Nasal cavity respiratory epithelium epithelial cell of viscerocranial mucosa (primary cell): ENCODE results near the gene ARFRP1. TPM values are rescaled to one million over a fixed set of nuclear protein-coding genes. Genes with fewer than 3 reads are reported as not detected.

Experiments
- total RNA-seq: library from RNA; depleted of rRNA; stranded (reverse); fragments of >200 nt; gene quantifications from 2 replicates; pipeline ENCODE4 v1.2.3, GENCODE V29; 2014

The ARFRP1 gene
- 28.7 and 51.0 TPM in 2 replicates for total RNA-seq

GRCh38 chr20:63707558-63708300 lies at the start of gene ARFRP1, which contains the start of gene ZGPAT:
Gene ARFRP1 (minus strand): TSS chr20:63707976. CDS start chr20:63707091, 885 bp downstream.
Gene ZGPAT (plus strand): TSS chr20:63708039. CDS start chr20:63708581, 542 bp downstream.

GRCh38 chr20:63739130-63740069 lies 31.6 kb upstream of the ARFRP1 start, which contains the start of gene SLC2A4RG:
Gene SLC2A4RG (plus strand): TSS chr20:63739776. CDS start chr20:63739913, 137 bp downstream.

GRCh38 chr20:63735859-63736718 lies 28.3 kb upstream of the ARFRP1 start, which contains the start of gene LIME1:
Gene LIME1 (plus strand): TSS chr20:63736664. CDS start chr20:63737550, 886 bp downstream.

GRCh38 chr20:63696628-63697356 lies 11.0 kb downstream of the ARFRP1 start, which contains the start of gene TNFRSF6B:
Gene TNFRSF6B (plus strand): TSS chr20:63696652. CDS start chr20:63696768, 116 bp downstream.

GRCh38 chr20:63657937-63658748 lies 49.6 kb downstream of the ARFRP1 start, which contains the start of gene RTEL1:
Gene RTEL1 (plus strand): TSS chr20:63658312. CDS start chr20:63659403, 1,091 bp downstream.

GRCh38 chr20:63653041-63653973 lies 54.5 kb downstream of the ARFRP1 start, which contains the start of gene STMN3:
Gene STMN3 (minus strand): TSS chr20:63653424. CDS start chr20:63653345, 79 bp downstream.

Other genes with a start within 250 kb of the ARFRP1 start
- gene KCNQ2, start 235.3 kb downstream of the ARFRP1 start, total RNA-seq, result under 0.01 TPM in 1 of 2 replicates, not detected in the other
- 1.0 and 1.4 TPM in 2 replicates for gene EEF1A2, start 208.9 kb downstream of the ARFRP1 start, total RNA-seq
- gene PPDPF, start 187.2 kb downstream of the ARFRP1 start, total RNA-seq, result 58.4 and 133 TPM in 2 replicates
- 35.2 and 51.9 TPM in 2 replicates for gene PTK6, start 170.6 kb downstream of the ARFRP1 start, total RNA-seq
- 0.14 and 0.34 TPM in 2 replicates for gene SRMS, start 160.2 kb downstream of the ARFRP1 start, total RNA-seq
- gene FNDC11, start 153.8 kb downstream of the ARFRP1 start, total RNA-seq, result 0.43 and 0.68 TPM in 2 replicates
- 33.5 and 51.0 TPM in 2 replicates for gene HELZ2, start 133.7 kb downstream of the ARFRP1 start, total RNA-seq
- gene GMEB2, start 80.9 kb downstream of the ARFRP1 start, total RNA-seq, result 16.1 and 17.7 TPM in 2 replicates
- under 0.01 and 1.2 TPM in 2 replicates for gene STMN3, start 54.6 kb downstream of the ARFRP1 start, total RNA-seq
- 5.1 and 11.7 TPM in 2 replicates for gene RTEL1, start 49.7 kb downstream of the ARFRP1 start, total RNA-seq
- gene TNFRSF6B, start 11.3 kb downstream of the ARFRP1 start, total RNA-seq, result 5.5 and 26.8 TPM in 2 replicates
- gene ZGPAT, start 63 bp upstream of the ARFRP1 start, total RNA-seq, result 16.7 and 16.9 TPM in 2 replicates
- 1.0 and 4.3 TPM in 2 replicates for gene LIME1, start 28.7 kb upstream of the ARFRP1 start, total RNA-seq
- gene SLC2A4RG, start 31.8 kb upstream of the ARFRP1 start, total RNA-seq, result 22.2 and 24.8 TPM in 2 replicates
- 1.2 and 1.7 TPM in 2 replicates for gene ZBTB46, start 123.3 kb upstream of the ARFRP1 start, total RNA-seq
- gene ABHD16B, start 153.5 kb upstream of the ARFRP1 start, total RNA-seq, result not detected in 2 replicates
- 129 and 145 TPM in 2 replicates for gene TPD52L2, start 157.3 kb upstream of the ARFRP1 start, total RNA-seq
- gene DNAJC5, start 187.2 kb upstream of the ARFRP1 start, total RNA-seq, result 93.3 and 143 TPM in 2 replicates
- 18.5 and 29.2 TPM in 2 replicates for gene UCKL1, start 248.4 kb upstream of the ARFRP1 start, total RNA-seq